SKM-1 treated with dmso at 0.1 percent for 144 hours (cell line): ENCODE measurements around the gene CDKN2D.
"Not testable (repeated sequence)": the region's sequence is repeated elsewhere in the genome, so short reads cannot be mapped to it uniquely, and the experiment has no call there.

ENCODE experiments used
- DNase-seq: peaks from one replicate; lab custom pipeline; 2025; ENCODE audit not compliant: unreplicated experiment; lab: John Stamatoyannopoulos, UW

The CDKN2D gene

GRCh38 chr19:10552510-10553053, 16.2 kb downstream of the CDKN2D start:
- DNase-seq = no peak

DNA sequence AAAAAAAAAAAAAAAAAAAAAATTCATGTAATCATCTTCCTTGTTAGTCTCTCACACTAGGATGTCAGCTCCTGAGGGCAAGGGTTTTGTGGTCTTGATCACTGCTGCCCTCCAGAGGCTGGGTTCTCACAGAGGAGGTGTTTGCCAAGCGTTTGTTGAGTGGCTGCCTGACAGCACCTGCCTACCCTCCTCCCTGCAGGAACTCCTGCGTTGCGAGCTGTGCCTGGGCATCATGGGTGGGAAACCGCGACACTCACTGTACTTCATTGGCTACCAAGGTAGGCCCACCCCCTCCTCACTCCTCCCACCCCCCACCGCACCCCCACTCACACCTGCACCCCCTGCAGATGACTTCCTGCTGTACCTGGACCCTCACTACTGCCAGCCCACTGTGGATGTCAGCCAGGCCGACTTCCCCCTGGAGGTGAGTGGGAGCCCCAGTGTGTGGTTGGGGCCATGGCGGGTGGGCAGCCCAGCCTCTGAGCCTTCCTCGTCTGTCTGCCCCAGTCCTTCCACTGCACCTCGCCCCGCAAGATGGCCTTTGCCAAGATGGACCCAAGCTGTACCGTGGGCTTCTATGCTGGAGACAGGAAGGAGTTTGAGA, 17.0 kb downstream of the CDKN2D start:
- DNase-seq = peak; percentile 27

DNA sequence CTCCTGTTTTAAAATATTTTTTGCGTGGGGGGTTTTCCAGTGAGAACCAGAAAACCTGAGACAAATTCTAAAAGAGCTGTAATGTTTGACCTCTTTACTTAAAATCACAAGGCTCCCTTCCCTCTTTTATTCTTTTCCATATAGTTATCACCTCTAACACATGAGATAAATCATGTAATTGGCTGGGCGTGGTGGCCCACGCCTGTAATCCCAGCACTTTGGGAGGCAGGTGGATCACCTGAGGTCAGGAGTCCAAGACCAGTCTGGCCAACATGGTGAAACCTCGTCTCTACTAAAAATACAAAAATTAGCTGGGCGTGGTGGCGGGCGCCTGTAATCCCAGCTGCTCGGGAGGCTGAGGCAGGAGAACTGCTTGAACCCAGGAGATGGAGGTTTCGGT, 17.8 kb downstream of the CDKN2D start:
- not testable (repeated sequence) for DNase-seq

- no peak for DNase-seq
Measured at GRCh38 chr19:10550336-10550735, 18.4 kb downstream of the CDKN2D start.

DNA sequence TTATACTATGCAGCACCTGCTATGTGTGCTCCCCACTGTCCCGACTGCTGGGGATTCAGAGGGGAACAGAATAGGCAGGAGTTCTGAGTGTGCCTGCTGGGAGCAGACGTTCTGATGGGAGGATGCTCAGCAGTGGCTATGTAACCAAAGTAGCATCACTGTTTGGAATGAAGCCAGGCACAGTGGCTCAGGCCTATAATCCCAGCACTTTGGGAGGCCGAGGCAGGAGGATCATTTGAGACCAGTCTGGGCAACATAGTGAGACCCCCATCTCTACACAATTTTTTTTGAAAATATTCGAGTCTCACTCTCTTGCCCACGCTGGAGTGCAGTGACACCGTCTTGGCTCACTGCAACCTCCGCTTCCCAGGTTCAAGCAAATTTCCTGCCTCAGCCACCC, 19.0 kb downstream of the CDKN2D start:
- no peak for DNase-seq

GRCh38 chr19:10548746-10549276, 20.0 kb downstream of the CDKN2D start:
- no peak for DNase-seq

GRCh38 chr19:10546817-10547216, 22.0 kb downstream of the CDKN2D start:
- no peak for DNase-seq

GRCh38 chr19:10544753-10545251, 24.0 kb downstream of the CDKN2D start:
- no peak for DNase-seq

DNA sequence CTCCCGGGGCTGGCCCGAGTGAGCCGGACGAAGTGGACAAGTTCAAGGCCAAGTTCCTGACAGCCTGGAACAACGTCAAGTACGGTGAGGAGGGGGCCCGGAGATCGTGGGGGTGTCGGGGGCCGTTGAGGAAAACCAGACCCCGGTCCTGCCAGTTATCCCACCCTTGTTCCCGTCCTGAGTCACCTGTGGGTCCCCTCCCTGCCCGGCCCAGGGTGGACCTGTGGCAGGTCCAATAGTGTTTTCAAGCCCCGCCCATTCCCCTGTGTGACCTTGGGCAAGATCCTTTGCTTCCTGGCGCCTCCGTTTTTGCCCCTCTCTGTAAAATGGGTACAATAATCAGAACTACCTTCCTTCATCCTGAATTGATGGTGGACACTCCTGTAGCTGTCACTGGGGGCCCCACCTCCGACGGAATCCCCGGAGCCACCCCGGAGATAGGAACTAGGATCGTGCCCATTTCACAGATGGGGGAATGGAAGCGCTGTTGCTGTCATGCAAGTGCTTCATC, 24.5 kb downstream of the CDKN2D start:
- DNase-seq = peak; percentile 8

DNA sequence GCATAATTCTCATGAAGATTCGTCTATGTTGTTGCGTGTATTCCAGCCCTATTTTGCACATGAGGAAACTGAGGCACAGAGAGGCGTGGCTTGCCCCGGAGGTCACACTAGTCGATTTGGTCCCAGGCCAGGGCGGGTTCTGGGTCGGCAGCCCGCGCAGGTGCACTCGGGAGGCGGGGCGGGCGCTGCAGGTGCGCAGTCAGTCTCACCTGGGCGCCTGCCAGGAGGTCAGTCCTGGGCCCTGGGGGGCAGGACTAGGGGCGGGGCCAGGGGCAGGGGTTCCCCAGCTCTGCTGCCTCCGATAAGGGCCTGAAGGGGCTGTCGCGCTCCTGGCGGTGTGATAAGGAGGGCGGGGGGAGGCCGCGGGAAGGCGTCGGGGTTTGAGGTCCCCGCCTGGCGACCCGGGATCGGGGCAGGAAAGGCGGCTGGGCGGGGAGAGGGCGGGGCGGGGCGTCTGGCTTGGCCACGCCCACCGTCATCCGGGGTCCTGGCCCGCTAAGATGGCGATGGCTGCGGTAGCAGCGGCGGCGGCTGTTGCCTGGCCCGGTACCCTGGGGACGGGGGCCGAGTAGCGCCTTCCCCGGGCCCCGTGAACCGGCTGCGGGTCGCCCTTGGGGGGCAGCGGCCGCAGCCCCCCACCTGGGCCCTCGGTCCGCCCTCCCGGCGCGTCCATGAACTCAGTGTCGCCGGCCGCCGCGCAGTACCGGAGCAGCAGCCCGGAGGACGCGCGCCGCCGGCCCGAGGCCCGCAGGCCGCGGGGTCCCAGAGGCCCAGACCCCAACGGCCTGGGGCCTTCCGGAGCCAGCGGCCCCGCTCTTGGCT, 25.1 kb downstream of the CDKN2D start, which contains the start of gene ATG4D:
Gene ATG4D, plus strand, starts transcription at position 485 of the 822 bp plus-strand sequence. Its CDS starts 187 bp downstream, at position 672.
- DNase-seq = peak; percentile 46

DNA sequence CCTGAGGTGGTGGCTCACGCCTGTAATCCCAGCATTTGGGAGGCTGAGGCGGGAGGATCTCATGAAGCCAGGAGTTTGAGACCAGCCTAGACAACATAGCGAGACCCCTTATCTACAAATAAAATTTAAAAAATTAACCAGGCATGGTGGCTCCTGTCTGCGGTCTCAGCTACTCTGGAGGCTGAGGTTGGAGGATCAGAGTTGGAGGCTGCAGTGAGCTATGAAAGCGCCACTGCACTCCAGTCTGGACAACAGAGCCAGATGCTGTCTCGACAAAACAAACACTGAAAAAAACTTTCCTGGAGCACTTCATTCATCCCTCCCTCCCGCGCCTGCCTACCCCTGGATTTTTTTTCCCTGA, 25.7 kb downstream of the CDKN2D start:
- no peak for DNase-seq

DNA sequence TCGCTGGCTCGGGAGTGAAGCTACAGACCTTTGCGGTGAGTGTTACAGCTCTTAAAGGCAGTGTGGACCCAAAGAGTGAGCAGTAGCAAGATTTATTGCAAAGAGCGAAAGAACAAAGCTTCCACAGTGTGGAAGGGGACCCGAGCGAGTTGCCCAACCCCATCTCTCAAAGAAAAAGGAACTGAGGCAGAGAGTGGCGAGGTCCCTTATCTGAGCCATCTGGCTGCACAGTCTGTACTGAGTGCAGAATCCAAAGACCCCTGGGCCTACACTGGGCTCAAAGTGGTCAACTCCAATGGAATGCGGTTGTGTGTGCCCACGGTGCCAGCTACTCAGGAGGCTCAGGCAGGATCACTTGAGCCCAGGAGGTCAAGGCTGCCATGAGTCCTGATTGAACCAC, 29.8 kb downstream of the CDKN2D start:
- DNase-seq = peak; percentile 82

- no peak for DNase-seq
Measured at GRCh38 chr19:10538204-10538983, 30.4 kb downstream of the CDKN2D start.

- DNase-seq = no peak
Measured at GRCh38 chr19:10537668-10538067, 31.1 kb downstream of the CDKN2D start.

GRCh38 chr19:10535613-10536012, 33.2 kb downstream of the CDKN2D start:
- DNase-seq = no peak

DNA sequence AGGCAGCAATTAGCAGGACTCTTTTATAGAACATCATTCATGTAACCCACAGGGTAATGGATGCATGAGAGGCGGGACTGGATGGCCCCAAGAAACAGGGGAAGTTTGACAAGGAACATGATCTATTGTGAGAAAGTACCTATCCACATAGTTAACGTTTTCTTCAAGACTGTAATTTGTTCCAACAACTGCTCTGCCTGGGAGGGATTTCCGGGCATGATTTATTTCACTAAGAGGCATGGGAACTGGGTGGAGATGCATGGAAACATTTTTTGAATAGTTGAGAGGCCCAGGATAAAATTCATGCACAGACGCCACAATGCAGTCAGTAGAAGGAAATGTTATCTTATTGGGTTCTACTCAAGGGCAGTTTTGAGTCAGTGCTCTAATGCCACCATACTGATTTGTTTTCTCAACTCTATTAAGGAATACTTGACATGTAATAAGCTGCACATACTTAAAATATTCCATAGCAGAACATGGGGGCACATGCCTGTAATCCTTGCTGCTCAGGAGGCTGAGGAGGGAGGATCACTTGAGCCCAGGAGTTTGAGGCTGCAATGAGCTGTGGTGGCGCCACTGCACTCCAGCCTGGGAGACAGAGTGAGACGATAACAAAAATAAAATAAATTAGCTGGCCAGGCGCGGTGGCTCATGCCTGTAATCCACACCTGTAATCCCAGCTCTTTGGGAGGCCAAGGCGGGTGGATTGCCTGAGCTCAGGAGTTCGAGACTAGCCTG, 35.0 kb downstream of the CDKN2D start:
- DNase-seq = no peak

- DNase-seq = no peak
Measured at GRCh38 chr19:10532457-10532856, 36.3 kb downstream of the CDKN2D start.

GRCh38 chr19:10526887-10527286, 41.9 kb downstream of the CDKN2D start:
- not testable (repeated sequence) for DNase-seq

- no peak for DNase-seq
Measured at GRCh38 chr19:10525636-10526035, 43.1 kb downstream of the CDKN2D start.

- no peak for DNase-seq
Measured at GRCh38 chr19:10523135-10523636, 45.6 kb downstream of the CDKN2D start.
